NCI-H345 treated with DMSO at 0.1 percent for 48 hours (cell line): ENCODE measurements around the gene PLXNA3.
A peak's percentile ranks its signal among the peaks of the same experiment; 100 is the strongest.

Experiments used
- DNase-seq: peaks from one replicate; lab custom pipeline; 2025; ENCODE audit not compliant: unreplicated experiment; lab: John Stamatoyannopoulos, UW

The PLXNA3 gene

GRCh38 chrX:154457491-154458115, 478 bp upstream of the PLXNA3 start:
- peak; percentile 13 for DNase-seq

GRCh38 chrX:154458954-154459778, 1.1 kb downstream of the PLXNA3 start:
- no peak for DNase-seq

GRCh38 chrX:154459832-154460231, 1.8 kb downstream of the PLXNA3 start:
- no peak for DNase-seq

GRCh38 chrX:154460326-154460725, 2.2 kb downstream of the PLXNA3 start:
- no peak for DNase-seq

GRCh38 chrX:154462396-154462795, 4.3 kb downstream of the PLXNA3 start:
- no peak for DNase-seq

GRCh38 chrX:154463611-154464220, 5.6 kb downstream of the PLXNA3 start:
- no peak for DNase-seq

GRCh38 chrX:154464806-154465365, 6.8 kb downstream of the PLXNA3 start:
- no peak for DNase-seq

GRCh38 chrX:154465601-154466000, 7.5 kb downstream of the PLXNA3 start:
- no peak for DNase-seq

- no peak for DNase-seq
These were observed 8.0 kb downstream of the PLXNA3 start for GRCh38 chrX:154466036-154466435.

- no peak for DNase-seq
These were observed 8.8 kb downstream of the PLXNA3 start for GRCh38 chrX:154466907-154467306.

GRCh38 chrX:154467556-154467955, 9.5 kb downstream of the PLXNA3 start:
- DNase-seq, result no peak

- no peak for DNase-seq
These were observed 10.1 kb downstream of the PLXNA3 start for GRCh38 chrX:154468217-154468616.

GRCh38 chrX:154469114-154469513, 11.0 kb downstream of the PLXNA3 start:
- no peak for DNase-seq

GRCh38 chrX:154469880-154470279, 11.8 kb downstream of the PLXNA3 start:
- no peak for DNase-seq

GRCh38 chrX:154470434-154470833, 12.4 kb downstream of the PLXNA3 start:
- DNase-seq, result no peak

- no peak for DNase-seq
These were observed 13.0 kb downstream of the PLXNA3 start for GRCh38 chrX:154470914-154471568.

- no peak for DNase-seq
These were observed 14.0 kb downstream of the PLXNA3 start for GRCh38 chrX:154471839-154472684.

- no peak for DNase-seq
These were observed 14.9 kb downstream of the PLXNA3 start for GRCh38 chrX:154472685-154473632.

GRCh38 chrX:154473683-154474082, 15.6 kb downstream of the PLXNA3 start:
- no peak for DNase-seq
